CD4-positive, alpha-beta T cell treated with Interleukin-15 for 4 hours (primary cell): ENCODE results near the gene PLEKHA7.

Experiments used
- DNase-seq: peaks from one replicate; pipeline ENCODE4 v3.0.0-alpha.2; 2020; ENCODE audit warnings: low spot score

PLEKHA7 gene

DNA sequence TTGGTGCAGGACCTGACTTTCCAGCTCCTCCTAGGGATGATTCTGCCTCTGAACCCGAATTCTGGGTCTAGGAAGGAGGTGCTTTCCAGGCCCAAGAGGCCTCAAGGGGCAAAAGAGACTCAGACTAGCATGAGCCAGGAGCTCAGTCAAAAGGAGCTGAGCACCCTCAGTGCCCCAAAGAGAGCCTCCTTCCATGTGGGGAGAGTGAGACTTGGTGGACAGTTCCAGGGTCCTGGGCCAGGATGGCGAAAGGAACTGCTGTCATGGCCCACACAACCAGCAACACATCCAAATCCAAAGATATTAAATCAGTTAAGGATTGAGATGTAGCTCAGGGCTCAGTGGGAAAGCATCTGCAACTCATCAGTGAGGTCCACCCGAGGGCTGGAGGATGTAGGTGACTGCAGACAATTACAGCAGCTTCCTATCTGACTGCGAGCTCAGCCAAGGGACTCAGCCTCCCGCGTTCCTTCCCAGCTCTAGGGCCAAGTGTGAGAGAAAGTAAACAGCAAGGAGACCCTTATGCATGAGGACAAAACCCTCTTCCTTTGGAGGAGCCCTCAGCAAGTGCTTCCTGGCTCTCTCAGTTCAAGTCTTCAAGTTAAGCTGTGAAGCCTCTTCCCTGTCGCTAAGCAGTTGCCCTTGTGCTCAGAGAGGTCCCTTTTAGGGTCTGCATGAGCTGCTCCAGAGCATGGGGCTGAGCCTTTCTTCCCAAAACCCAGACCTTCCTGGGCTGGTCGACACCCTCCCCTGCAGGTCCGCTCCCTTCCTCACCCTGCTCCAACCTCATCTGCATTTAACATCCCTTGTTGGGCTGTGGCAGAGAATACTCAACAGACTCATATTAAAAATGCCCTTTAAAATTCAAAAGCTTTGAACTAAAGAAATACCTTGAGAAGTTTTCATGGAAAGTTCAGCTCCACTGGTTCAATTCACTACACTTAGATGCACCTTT is 240.0 kb downstream of the PLEKHA7 start:
- DNase-seq: no peak

DNA sequence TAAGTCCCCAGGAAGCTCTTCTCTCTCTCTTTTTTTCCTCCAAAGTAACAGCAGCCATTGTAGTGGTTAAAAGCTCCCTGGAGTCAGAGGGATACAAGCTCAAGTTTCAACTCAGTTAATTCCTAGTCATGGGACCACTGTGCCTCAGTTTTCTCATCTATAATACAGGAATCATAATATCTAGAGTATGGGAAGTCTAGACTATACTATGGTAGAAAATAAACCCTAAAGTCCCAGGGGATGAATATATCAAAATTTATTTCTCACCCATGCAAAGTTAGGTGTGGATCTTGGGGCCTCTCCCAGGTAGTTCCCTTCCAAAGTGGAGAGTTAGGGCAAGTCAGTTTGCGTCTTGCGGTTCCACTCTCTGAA is 242.1 kb downstream of the PLEKHA7 start:
- DNase-seq: no peak

DNA sequence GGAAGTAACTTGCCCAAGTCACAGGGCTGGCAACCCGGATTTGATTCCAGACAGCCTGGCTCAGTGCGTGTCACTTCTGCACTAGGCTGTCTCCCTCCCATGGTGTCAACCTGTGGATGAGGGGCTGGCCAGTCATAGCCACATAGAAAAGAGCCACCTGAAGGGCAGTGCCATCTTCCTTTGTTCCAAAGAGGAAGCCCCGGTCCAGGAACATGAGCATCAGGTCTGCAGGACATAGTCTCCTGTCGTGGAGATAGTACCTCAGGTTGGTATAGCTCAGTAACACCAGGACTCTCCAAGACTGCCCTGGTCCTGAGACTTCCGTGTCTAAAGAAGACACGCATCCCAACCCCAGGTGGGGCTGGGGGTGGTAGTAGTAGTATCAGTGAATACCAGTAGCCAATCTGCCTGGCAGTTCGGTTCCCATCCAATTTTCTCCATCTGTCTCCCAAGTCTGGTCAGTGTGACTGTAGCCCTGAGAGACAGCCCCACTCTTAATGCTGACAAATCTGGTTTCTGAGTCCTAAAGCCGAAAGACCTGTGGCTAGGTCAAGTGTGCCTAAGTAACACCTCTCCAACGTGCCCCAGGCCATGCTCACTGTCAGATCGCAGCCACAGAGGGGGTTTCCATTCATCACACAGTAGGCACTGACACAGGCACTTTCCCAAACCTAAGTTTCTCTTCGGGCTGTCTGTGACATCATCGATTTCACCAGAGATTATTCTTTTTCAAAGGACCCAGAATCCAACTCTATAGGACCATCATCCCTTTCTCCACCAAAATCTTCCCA is 242.7 kb downstream of the PLEKHA7 start:
- no peak for DNase-seq

DNA sequence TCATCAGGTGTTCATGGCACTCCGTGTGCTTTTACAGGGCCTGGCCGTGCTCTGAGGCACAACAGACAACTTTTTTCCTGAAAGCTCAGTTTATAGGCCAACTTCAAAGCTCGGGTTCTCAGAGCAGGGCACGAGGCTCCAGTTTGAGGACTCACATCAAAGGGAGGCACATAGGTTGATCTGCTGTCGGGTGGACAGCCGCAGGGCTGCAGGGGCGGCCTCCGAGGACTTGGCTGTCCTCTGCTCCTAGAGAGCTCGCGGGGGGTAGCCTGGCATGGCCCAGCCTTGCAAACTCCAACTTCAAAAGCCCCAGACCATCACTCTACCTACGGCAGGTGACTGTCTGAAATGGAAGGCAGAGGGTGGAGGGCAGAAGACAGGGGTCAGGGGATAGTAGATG is 244.2 kb downstream of the PLEKHA7 start:
- DNase-seq: no peak

DNA sequence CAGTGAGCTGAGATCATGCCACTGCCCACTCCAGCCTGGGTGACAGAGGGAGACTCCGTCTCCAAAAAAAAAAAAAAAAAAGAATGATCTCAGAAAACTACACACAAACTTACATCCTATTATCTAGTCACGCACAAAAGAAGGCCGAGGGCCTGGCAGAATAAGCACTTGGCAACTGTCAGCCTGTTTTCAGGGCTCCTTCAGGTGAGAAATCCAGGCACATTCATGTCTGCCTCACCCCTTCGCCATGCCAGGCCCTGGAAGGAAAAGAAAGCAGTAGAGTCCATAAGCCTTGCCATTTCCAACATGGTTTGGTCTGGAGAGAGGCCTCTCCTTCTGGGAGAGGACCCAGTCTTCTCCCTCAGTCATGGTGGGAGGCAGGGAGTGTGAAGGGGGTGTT is 244.8 kb downstream of the PLEKHA7 start:
- no peak for DNase-seq

DNA sequence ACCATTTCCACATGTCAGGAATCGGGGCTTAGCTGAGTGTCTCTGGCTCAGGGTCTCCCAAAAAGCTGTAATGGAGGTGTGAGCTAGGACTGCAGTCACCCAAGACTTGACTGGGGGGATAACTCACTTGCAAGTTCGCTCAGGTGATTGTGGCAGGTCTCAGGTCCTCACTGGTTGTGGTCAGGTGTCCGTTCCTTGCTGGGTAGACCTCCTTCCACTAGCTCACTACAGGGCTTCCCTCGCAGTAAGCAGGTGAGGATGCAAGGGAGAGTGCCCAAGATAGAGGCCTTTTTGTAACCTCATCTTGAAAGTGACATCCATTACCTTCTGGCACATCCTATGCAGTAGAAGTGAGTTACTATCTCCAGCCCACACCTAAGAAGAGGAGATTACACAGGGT is 246.3 kb downstream of the PLEKHA7 start:
- DNase-seq: no peak

DNA sequence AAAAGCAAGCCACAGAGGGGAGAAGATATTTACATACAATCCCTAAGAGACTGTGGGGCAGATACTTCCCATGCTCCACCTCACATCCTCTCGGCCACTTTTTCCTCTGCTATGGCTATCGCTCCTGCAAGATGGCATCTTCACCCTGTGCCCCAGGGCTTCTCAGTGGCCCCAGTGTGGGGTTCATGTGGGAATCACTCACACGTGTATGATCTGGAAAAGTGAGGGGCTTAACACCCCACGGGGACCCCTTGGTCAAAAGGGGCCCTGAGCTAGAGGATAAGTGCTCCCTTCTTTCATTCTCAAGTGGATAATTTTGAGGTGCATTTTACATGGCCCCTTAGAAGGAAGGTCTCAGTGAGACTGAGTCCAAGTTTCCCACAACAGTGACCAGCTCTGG is 247.1 kb downstream of the PLEKHA7 start:
- no peak for DNase-seq

DNA sequence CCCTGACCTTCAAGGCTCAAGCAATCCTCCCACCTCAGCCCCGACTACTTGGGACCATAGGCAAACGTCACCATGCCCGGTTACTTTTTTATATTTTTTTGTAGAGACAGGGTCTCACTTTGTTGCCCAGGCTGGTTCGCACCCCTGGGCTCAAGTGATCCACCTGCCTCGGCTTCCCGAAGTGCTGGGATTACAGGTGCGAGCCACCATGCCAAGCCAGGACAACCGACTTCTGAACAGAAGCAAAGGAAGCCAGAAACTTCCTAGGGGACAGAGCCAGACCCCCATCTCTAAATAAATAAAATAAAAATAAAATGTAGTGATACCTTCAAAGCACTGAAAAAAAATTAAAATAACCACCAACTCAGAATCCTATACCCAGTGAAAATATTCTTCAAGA is 249.3 kb downstream of the PLEKHA7 start:
- DNase-seq: no peak

DNA sequence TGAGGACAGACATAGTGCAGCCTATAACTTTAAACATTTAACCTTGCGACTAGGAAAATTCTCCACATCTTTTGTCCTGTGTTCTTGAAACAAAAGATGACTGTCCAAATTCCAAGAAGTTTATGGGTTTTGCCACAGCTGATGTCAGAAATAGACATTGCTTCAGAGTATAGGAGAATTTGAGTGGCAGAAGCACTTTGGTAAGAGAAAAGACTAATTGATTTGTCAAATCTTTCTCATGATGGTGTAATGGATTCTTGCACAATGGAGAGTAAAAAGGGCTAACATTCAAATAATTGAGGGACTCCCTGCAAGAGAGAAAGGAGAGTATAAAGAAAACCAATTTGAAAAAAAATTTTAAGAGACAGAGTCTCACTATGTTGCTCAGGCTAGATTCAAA is 250.5 kb downstream of the PLEKHA7 start:
- DNase-seq: no peak

DNA sequence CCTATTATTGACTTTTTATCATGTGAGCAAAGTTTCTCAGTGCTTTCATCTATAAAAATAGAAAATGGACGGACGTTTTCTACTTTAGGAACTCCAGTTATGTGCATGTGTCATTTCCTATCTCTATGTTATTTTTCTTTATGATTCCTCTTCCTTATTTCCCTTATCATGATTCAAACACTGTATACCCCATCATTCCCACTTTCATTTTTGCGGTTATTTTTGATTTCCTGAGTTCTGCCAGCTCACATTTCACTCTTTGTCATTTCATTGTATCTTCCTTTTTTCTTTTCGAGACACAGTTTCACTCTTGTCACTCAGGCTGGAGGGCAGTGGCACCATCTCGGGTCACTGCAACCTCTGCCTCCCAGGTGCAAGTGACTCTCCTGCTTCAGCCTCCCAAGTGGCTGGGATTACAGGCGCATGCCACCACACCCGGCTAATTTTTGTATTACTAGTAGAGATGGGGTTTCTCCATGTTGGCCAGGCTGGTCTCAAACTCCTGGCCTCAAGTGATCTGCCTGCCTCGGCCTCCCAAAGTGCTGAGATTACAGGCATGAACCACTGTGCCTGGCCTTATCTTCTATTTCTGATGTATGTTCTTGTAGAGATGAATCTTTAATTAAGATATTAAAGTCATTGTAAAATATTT is 254.2 kb downstream of the PLEKHA7 start:
- DNase-seq: no peak

DNA sequence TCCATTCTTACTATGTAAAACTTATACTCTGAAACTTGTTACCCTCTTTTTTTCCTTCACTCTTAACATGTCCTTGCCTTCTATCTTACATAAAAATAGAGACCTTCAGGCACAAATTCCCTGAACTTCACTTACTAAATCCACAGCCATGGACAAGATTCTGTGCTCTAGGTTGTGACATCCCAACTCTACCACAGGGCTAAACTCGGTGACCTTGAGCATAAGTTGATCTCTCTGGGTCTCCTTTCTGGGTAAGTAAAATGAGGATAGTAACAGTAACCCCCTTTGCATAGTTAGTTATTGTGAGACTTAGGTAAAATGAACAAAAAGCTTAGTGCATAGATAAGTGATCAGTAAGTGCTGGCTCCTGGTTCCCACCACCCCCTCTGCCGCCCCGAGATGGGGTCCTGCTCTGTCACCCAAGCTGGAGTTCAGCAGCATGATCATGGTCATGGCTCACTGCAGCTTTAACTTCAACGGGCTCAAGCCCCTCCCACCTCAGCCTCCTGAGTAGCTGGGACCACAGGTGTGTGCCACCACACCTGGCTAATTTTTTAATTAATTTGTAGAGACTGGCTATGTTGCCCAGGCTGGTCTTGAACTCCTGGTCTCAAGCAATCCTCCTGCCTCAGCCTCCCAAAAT is 255.7 kb downstream of the PLEKHA7 start:
- DNase-seq: no peak

DNA sequence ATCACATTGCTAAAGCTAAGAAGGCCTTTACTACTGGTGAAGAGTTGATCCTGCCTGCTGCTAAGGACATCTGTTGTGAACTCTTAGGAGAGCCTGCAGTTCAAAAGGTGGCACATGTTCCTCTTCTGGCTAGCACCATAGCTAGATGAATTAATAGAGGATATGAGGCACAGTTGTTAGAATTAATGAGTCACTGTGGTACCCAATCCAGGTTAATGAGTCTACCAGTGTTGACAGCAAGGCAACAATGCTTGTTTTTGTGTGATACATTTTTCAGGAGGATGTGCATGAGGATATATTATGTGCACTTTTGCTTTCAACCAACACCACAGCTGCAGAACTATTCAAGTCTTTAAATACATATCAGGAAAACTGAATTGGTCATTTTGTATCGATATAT is 263.8 kb downstream of the PLEKHA7 start:
- no peak for DNase-seq

DNA sequence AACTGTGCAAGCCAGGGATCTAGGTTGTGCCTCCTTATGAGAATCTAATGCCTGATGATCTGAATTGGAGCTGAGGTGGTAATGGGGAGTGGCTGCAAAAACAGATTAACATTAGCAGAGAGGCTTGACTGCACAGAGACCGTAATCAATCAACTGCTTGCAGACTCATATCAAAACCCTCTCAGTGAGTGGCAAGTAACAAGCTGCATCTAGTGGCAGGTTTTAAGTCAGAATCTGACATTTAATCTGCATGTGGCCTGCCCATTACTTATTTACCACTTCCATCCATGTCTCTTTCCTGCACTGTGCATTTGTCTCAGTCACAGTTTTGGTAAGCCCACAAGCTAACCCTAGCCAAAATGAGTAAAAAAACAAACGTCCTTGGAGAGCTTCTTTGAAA is 264.5 kb downstream of the PLEKHA7 start:
- DNase-seq: no peak

DNA sequence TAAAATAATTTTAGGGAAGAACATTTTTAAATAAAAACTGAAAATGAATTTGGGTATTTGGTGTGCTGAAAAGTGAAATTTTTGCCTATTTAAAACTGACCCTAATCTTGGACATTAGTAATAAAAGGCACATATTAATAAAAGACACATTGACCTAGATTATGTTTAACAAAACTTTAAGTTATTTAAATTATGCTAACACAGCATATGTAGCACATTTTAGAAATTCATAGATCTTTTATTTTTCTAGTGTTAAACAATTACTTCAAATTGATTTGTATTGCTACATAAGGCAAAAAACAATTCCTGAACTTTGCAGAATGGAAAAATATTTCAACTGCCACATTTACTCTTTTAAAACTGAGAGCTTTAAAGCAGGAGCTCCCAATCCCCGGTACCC is 265.1 kb downstream of the PLEKHA7 start:
- DNase-seq: no peak

DNA sequence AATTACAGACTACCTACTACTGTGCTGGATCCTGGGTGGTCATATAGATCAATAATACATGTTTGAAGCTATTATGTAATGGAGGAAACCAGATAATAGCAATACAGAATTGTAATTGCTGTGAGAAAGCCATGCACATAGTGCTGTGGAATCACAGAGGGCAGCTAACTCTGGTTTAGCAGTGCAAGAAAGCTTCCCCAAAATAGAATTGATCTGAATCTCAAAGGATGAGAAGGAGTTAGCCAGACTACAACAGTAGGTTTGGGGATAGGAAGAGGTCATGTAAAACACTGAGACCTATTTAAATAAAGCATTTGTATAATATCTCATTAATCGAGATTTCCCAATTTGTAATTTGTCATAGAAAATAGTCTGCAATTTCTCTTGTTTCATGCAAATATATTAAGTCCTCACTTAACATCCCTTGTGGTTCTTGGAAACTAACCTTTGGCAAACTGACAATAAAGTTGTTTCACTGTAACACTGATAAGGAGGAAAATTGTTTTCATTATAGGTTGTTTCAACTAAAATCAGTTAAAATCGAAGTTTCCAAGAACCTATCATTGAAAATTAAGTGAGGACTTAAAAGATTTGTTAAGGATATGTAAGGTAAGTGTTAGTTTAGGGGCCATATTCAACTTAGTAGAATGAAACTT is 268.1 kb downstream of the PLEKHA7 start:
- no peak for DNase-seq

DNA sequence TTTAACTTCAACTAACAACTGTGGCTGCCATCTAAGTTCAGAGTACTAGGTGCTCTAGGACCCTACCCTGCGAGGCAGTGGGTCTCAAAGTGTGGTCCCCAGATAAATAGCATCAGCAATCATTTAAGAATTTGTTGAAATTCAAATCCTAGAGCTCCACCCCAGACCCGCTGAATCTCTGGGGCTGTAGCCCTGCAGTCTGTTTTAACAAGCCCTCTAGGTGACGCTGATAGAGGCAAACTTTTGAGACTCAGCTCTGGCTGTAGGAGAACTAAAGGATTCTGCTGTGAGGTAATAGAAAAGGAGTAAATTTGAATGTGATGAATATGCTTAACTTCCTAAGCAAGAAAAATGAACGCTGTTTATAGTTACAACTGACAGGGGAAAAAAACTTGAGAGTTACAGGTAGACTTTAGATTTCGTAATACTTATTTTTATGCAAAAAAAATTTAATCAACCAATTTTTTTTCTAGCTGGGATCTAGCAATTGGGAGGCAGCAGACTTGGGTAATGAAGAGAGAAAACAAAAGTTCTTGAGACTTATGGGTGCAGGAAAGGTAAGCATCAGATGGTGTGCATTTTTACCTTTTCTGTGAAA is 270.0 kb downstream of the PLEKHA7 start:
- no peak for DNase-seq

DNA sequence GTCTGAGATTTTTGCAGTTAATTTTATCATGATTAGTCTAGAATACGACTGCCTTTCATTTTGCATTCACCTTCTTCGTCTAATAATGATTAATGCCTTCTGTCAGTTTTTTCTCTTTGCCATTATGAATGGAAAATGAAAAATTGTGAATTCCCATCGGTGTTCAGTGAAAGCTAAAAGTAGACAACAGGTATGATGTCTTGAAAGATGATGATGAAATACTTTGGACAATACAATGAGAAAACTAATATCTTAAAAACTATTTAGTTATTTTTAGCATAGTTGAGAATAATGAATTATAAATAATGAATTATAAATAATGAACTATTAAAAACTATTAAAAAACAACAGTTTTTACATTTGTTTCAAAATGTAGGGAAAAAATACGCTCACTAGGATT is 270.7 kb downstream of the PLEKHA7 start:
- no peak for DNase-seq

DNA sequence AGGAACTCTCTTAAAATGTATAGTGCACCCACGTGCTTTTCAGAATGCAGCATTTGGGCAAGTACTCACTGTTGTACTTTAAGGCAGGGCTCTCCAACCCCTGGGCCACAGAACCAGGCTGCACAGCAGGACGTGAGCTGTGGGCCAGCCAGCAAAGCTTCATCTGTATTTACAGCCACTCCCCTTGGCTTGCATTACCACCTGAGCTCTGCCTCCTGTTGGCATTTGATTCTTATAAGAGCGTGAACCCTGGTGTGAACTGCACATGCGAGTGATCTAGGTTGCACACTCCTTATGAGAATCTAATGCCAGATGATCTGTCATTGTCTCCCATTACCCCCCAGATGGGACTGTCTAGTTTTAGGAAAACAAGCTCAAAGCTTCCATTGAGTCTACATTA is 272.7 kb downstream of the PLEKHA7 start:
- no peak for DNase-seq

DNA sequence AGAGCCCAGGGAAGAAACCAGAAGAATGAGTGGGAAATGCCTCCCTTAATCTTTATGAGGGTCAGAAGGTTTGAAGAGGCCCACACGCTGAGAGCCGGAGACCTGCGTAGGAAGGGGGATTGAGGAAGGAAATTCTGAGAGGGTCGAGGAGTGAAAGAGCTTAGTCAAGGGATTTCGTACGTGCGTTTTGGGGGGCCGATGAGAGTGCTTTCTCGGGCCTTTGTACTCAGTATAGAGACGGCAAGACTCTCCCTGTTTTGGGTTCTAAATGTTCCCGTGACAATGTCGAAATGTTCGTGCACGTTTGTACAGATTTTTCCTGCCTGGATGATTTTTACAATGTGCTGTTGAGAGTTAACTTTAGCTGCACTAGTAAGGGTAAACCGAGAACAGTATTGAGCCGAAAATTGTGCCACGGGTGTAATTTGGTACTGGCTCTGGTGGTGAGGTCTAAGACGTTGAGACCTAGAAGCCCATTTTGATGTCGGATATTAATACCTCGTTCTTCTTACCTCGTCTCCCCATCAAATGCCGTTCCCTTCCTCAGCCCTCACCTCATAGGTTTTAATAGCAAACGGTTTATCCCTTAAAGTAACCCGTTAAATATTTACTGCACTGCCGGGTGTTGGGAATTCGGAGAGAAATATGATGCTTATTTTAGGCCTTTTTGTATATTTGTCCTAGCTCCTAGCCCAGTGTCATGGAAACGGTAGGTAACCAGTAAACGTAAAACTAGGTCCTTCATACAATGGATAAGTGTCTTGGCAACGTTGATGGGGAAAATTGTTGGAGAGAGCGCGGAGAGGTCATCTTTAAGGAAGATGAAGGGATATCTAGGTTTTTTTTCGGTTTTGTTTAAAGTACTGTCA is 275.0 kb downstream of the PLEKHA7 start:
- peak; percentile 7 for DNase-seq

DNA sequence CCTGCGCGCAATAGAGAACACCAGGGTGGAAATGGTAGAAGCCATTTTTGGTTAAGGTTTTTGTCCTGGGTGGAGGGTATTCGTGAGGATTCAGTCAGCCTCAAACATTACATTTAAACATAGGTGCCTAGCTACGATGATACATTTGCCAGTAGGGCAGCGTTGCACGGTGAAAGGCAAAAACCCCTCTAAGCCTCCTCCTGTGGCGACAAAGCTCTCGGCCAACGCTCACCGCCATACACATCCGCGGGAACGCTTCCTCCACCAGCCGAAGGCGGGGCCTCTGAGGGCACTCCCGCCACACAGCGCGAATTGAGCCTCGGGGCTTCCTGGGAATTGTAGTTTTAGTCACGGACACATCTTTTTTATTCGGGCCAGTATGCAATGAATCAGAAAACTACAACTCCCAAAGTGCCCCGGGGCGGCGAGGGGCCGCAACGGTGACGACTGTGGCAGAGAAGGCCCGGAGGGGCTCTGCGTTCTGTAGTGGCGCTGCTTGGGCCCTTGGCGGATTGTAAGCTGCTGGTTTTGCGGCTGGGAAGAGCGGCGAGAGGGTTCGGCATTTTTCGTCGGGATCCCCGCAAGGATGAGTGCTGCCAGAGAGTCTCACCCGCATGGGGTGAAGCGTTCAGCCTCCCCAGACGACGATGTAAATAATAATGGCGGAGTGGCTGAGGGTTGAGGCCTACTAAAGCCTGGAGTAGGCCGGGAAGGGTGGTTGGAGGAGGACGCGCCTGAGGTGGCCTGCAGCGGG is 275.8 kb downstream of the PLEKHA7 start, which contains the start of gene C11orf58:
Gene C11orf58 (plus strand): TSS at position 455 of the 754 bp plus-strand sequence. CDS start 132 bp downstream, at position 587.
- DNase-seq: peak; percentile 97
